Measurements from ENCODE around the gene AMIGO2.

DNA sequence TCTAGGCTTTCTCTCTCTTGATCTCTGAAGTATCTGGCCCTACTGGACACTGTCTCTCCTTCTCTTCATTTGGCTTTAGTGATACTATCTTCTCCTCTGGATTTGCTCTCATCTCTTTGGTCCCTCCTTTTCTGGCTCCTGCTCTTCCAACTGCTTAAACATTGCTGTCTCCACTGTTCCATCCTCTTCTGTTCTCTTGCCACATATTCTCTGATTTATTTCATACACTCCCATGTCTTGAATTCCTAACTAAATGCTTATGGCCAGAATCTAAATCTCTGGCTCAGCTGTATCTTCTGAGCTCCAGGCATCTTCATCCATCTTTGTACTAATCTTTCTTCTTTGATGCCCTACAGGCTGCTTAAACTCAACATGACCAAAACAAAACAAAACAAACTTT, 25.8 kb downstream of the AMIGO2 start:
- TF ChIP-seq POLR2A (IDR thresholded peaks at IDR 0.05; ENCODE audit: low read depth, low read length) (no peak), POLR2AphosphoS5 (IDR thresholded peaks at IDR 0.05; ENCODE audit: low read depth, low read length) (no peak)
